GM18909 (cell line): ENCODE results near the gene ZFX.

Source experiments
- ATAC-seq: cut with Tn5 transposase; IDR thresholded peaks from one replicate; pipeline ENCODE4 v1.9.1; 2021; ENCODE audit warnings: mild to moderate bottlenecking; ENCODE audit not compliant: unreplicated experiment, poor library complexity

Gene ZFX

GRCh38 chrX:24198101-24198500 lies 48.6 kb downstream of the ZFX start:
- no peak for ATAC-seq

- no peak for ATAC-seq
These were observed 50.6 kb downstream of the ZFX start for GRCh38 chrX:24200133-24200532.

GRCh38 chrX:24201216-24201615 lies 51.7 kb downstream of the ZFX start:
- ATAC-seq: no peak

- no peak for ATAC-seq
These were observed 53.0 kb downstream of the ZFX start for GRCh38 chrX:24202465-24203031.

- ATAC-seq: no peak
These were observed 53.7 kb downstream of the ZFX start for GRCh38 chrX:24203072-24203808.

- ATAC-seq: no peak
These were observed 54.8 kb downstream of the ZFX start for GRCh38 chrX:24204331-24204730.

GRCh38 chrX:24204958-24205357 lies 55.4 kb downstream of the ZFX start:
- no peak for ATAC-seq

GRCh38 chrX:24207826-24208225 lies 58.3 kb downstream of the ZFX start:
- no peak for ATAC-seq

GRCh38 chrX:24208496-24209240 lies 59.1 kb downstream of the ZFX start:
- ATAC-seq: no peak

GRCh38 chrX:24210190-24210589 lies 60.7 kb downstream of the ZFX start:
- ATAC-seq: no peak

- ATAC-seq: no peak
These were observed 65.0 kb downstream of the ZFX start for GRCh38 chrX:24214568-24214967.

- no peak for ATAC-seq
These were observed 65.7 kb downstream of the ZFX start for GRCh38 chrX:24215272-24215671.

- no peak for ATAC-seq
These were observed 66.5 kb downstream of the ZFX start for GRCh38 chrX:24216037-24216436.

- no peak for ATAC-seq
These were observed 67.3 kb downstream of the ZFX start for GRCh38 chrX:24216827-24217226.

- ATAC-seq: no peak
These were observed 69.8 kb downstream of the ZFX start for GRCh38 chrX:24219320-24219719.

- ATAC-seq: no peak
These were observed 72.3 kb downstream of the ZFX start for GRCh38 chrX:24221872-24222271.

GRCh38 chrX:24225265-24225664 lies 75.7 kb downstream of the ZFX start:
- no peak for ATAC-seq

- no peak for ATAC-seq
These were observed 76.6 kb downstream of the ZFX start for GRCh38 chrX:24226176-24226575.

- ATAC-seq: no peak
These were observed 79.1 kb downstream of the ZFX start for GRCh38 chrX:24228596-24228995.

GRCh38 chrX:24229400-24229879 lies 79.9 kb downstream of the ZFX start:
- ATAC-seq: no peak

GRCh38 chrX:24229976-24230375 lies 80.4 kb downstream of the ZFX start:
- ATAC-seq: no peak
